ENCODE results near the gene COL20A1. TPM values are rescaled to one million over a fixed set of nuclear protein-coding genes. Genes with fewer than 3 reads are reported as not detected.
"Not testable (repeated sequence)": the region's sequence is repeated elsewhere in the genome, so short reads cannot be mapped to it uniquely, and the experiment has no call there.

Gene COL20A1
- total RNA-seq, 2 donors from 2014 or later: not detected

GRCh38 chr20:63335711-63336110 is 42.7 kb downstream of the COL20A1 start:
- Histone ChIP-seq H3K27me3 (peaks cover 0 to 7% of the 10 kb centered on the region in 2 donors), H3K36me3 (replicated peaks in 1 of 2; ENCODE audit: insufficient read depth in 1 of 2, low read depth in 2 of 2) (no peaks in the 10 kb centered on the region), H3K27ac (no peak overlapping the region), H3K4me3 (no peak overlapping the region), H3K4me1 (no peaks in the 10 kb centered on the region), H3K9me3 (no peaks in the 10 kb centered on the region)
- ATAC-seq (no peak), DNase-seq (no peak)
- intact Hi-C loops (cut with DNase I): no loop called here
- 38 to 42% methylated on average over 9 of the region's 9 CpGs for WGBS, 2 donors
- TF ChIP-seq CTCF (IDR thresholded peaks at IDR 0.05): no peak
- TF ChIP-seq POLR2A (IDR thresholded peaks at IDR 0.05): no peak

- TF ChIP-seq CTCF (IDR thresholded peaks at IDR 0.05) (no peak), POLR2A (IDR thresholded peaks at IDR 0.05) (no peak)
- DNase-seq (no peak), ATAC-seq (no peak)
- H3K4me3 ChIP-seq: no peak overlapping the region
- WGBS, 2 donors: 77 to 79% methylated on average over 24 to 29 of the region's 29 CpGs
- no peak overlapping the region for H3K27ac ChIP-seq
- H3K27me3 ChIP-seq: peaks cover 0 to 7% of the 10 kb centered on the region in 2 donors
- H3K4me1 ChIP-seq: no peaks in the 10 kb centered on the region
- intact Hi-C loops (cut with DNase I): no loop called here
- no peaks in the 10 kb centered on the region for H3K9me3 ChIP-seq
- H3K36me3 ChIP-seq (replicated peaks in 1 of 2; ENCODE audit: insufficient read depth in 1 of 2, low read depth in 2 of 2): no peaks in the 10 kb centered on the region
Observed at GRCh38 chr20:63336232-63336752, 43.3 kb downstream of the COL20A1 start.

- ATAC-seq: no peak
- Histone ChIP-seq H3K4me1 (no peaks in the 10 kb centered on the region), H3K9me3 (no peaks in the 10 kb centered on the region), H3K36me3 (replicated peaks in 1 of 2; ENCODE audit: insufficient read depth in 1 of 2, low read depth in 2 of 2) (no peaks in the 10 kb centered on the region), H3K4me3 (no peak overlapping the region), H3K27me3 (peaks cover 0 to 7% of the 10 kb centered on the region in 2 donors), H3K27ac (no peak overlapping the region)
- intact Hi-C loops (cut with DNase I): no loop called here
- WGBS, 2 donors: 35 to 42% methylated on average over 12 of the region's 12 CpGs
- no peak for TF ChIP-seq CTCF (IDR thresholded peaks at IDR 0.05)
- DNase-seq: no peak
Observed at GRCh38 chr20:63337786-63338420, 44.9 kb downstream of the COL20A1 start.

- H3K36me3 ChIP-seq (replicated peaks in 1 of 2; ENCODE audit: insufficient read depth in 1 of 2, low read depth in 2 of 2); ATAC-seq; intact Hi-C loops (cut with DNase I); DNase-seq; H3K27me3 ChIP-seq; H3K4me3 ChIP-seq; H3K4me1 ChIP-seq; H3K27ac ChIP-seq; H3K9me3 ChIP-seq: not testable (repeated sequence)
- 37 to 47% methylated on average over 14 of the region's 14 CpGs for WGBS, 2 donors
Observed at GRCh38 chr20:63339154-63340094, 46.4 kb downstream of the COL20A1 start.

GRCh38 chr20:63340158-63340688 is 47.2 kb downstream of the COL20A1 start:
- H3K4me1 ChIP-seq; H3K4me3 ChIP-seq; ATAC-seq; H3K9me3 ChIP-seq; H3K27ac ChIP-seq; H3K36me3 ChIP-seq (replicated peaks in 1 of 2; ENCODE audit: insufficient read depth in 1 of 2, low read depth in 2 of 2); H3K27me3 ChIP-seq; intact Hi-C loops (cut with DNase I); DNase-seq: not testable (repeated sequence)
- 49 to 52% methylated on average over 10 of the region's 10 CpGs for WGBS, 2 donors
